ENCODE data around the gene ATP5PD.
"Not testable (repeated sequence)": the region's sequence is repeated elsewhere in the genome, so short reads cannot be mapped to it uniquely, and the experiment has no call there.

ATP5PD gene

GRCh38 chr17:75077072-75077495 is 30.3 kb upstream of the ATP5PD start:
- no peak for DNase-seq

GRCh38 chr17:75075597-75076336 is 29.0 kb upstream of the ATP5PD start:
- DNase-seq: no peak

- DNase-seq: no peak
Measured at GRCh38 chr17:75074532-75074931, 27.8 kb upstream of the ATP5PD start.

DNA sequence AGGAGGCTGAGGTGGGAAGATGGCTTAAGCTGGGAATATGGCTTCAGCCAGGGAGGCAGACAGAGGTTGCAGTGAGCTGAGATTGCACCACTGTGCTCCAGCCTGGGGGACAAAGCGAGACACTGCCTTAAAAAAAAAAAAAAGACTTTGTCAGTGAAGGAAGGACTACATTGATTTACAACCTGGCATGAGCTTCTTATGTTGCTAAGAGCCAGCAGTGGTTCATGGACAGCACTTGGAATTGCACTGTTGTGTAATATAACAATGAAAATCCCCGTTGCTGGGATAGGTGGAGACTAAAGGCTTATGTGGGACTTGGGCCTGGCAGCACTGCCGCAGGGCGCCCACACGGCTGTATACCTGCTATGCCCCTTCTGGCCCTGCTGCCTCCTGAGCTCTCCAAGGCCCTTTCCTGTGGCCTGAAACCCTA is 26.9 kb upstream of the ATP5PD start:
- no peak for DNase-seq

- DNase-seq: not testable (repeated sequence)
Measured at GRCh38 chr17:75072909-75073308, 26.1 kb upstream of the ATP5PD start.

GRCh38 chr17:75071478-75072271 is 24.9 kb upstream of the ATP5PD start:
- not testable (repeated sequence) for DNase-seq

DNA sequence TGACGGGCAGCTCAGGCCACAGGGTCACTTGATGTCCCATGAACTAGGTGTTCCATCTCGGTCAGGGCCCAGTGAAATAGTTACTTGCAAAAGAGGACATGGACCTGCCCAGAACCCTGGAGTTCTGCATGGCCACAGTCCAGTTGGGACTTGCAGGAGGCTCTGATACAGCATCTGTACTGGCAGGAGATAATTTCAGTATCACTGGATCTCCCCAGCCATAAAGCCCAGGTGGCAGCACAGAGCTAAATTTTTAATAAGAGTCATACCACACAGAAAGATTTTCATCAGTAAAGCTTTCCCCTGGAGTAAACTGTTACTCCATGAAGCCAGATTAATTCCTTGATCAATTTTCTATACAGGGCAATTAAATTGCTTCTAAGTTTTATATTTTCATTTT is 23.0 kb upstream of the ATP5PD start:
- DNase-seq: no peak

DNA sequence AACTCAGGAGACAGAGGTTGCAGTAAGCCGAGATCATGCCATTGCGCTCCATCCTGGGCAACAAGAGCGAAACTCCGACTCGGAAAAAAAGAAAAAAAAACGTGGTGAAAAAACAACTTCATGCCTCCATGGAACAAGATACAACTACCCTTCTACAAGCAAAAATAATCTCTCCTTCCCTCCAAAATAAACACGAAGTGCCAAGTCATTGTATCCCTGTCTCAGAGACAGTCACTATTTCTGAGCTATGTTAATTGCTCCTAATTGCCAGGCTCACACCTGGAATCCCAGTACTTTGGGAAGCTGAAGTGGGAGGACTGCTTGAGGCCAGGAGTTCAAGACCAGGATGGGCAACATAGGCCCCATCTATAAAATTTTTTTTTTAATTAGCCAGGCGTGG is 22.0 kb upstream of the ATP5PD start:
- no peak for DNase-seq

DNA sequence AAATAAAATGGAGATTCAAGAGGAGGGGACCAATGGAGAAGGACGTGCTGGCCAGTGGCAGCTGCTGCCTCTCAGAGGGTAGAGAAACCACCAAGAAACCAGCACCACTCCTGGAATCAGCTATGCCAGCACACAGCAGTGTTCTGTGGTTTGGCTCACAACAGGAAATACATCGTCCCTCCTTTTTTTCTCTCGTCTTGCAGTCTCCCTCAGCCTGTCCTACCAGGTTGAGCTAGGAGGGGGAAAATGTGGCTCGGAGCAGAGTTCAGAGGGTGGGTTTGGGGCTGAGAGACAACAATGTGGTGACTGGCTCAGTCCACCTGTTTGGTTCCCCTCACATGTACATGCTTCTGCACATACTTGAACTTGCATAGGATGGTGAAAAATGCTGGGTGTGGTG is 21.1 kb upstream of the ATP5PD start:
- peak; percentile 25 for DNase-seq

DNA sequence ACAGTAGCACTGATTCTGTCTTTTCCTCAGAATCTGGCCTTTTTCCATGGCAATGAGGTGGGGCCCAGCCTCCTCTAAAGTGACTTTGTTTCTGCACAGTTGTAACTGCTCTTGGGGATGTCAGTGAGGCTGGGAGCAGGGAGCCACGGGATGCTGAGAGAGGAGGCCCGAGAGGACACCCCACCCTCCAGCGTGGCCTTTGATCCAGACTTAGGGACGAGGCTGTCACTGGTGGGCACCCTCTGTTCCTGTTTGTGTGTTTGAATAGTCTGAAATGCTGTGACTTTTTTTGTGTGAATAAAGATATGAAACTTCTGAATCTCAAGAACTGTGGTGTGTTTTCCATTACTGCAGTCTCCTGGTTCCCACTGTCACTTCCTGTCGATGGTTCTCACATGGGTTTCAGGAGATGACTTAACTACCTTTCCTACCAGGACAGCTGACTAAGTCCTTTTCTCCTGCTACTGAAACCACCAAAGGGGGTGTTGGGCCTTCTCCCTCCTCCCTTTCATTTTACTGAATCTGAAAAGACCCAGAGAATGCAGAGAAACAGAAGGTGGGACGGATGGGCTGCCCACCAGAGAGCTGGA is 18.9 kb upstream of the ATP5PD start:
- no peak for DNase-seq

DNA sequence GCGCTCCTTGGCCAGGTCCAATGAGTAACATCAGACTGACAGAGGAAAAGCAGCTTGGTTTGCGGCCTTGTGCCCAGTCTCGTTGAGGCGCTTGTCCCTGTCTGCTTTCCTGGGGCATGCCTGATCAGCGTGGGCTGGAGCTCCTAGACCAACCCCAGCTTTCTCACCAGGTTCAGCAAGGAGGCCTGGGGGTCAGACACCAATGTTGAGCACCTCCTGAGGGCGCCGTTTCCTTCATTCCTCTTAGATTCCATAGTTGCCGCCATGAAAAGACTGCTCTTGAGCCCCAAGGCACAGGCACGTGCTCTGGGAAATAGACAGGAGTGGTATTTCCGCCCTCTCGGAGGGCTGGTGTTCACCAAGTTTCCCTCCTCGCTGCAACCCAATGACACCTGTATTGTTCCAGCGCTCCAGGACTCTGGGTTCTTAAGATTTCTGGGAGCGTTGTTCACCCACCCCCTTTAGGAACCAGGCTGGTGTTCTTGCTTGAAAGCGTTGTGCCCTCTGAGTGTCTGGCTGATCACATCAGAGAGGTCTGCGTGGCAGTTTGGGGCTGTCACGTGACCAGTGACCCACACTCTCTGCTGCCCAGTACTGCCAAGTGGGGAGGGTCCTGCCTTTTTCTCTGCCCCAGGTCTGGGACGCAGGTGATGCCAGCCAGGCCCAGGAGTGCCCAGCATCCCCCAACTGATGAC is 18.2 kb upstream of the ATP5PD start:
- DNase-seq: no peak

DNA sequence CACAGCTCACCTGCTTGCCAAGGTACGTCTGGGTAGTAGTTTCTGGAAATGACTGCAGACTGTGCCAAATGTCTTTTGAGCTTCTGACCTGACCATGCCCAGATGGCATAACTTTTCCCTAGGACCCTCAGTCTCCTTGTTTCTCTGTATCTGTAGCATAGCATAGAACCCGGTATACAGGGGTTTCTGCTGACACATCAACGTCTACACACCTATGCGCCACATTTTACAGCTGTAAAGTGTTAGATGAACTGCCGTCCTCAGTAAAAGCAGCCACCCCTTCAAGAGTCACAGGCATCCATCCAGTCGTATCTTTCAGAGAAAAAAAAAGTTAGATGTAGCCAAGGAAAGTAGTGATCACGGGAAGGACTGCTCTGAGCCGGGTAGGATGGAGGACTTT is 17.7 kb upstream of the ATP5PD start:
- no peak for DNase-seq

DNA sequence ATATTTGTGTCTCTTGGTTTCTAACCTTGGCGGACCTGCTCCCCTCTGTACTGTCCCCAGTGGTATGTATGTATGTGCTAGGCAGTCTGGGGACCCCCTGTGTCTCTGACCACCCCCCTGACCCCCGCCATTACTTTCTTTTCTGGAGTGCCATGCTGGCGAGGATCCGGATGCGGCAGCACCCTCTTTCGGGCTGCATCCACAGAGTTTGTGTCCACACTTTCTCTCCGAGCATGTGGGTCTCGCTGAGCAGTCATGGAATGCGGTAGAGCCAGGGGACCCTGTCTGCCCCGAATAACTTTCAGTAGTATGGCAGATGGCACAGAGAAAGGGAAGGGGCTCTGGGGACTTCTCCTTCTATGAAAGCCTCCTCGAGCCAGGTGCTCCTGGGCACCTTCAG is 17.3 kb upstream of the ATP5PD start:
- no peak for DNase-seq

DNA sequence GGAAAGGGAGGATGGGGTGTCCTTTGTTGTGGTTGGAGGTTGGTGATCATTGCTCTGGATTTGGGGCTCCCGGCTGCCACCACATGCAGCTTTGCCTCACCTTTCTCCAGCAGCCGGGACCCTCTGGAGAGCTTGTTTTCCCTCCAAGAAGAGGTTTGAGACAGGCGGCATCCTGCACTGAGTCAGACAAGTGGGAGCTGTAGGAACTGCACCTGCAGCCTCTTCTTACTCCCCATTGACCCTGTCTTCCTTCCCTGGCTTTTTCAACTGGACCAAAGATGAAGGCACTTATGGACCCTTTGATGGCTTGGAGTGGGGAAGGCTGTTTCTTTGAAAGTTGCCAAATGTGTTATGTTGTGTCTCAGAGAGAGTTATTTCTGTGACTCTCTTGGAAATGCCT is 16.9 kb upstream of the ATP5PD start:
- no peak for DNase-seq

DNA sequence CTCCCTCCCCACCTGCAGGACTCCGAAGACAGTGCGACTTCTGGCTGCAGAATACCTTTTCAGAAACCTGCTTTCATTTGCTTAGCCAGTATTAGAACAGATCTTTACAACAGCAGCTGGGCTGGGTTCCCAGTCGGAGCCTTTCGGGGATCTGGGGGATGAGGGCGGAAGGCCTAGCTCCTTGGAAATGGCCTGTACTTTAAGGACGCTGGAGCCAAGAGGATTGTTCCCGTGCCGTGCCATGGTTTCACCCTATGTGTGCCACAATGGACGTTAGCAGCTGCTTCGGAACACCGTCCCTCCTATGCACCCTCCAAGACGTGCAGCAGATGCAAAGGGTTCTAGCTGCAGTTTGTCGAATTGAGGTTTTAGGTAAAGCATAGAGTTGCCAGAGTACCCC is 16.4 kb upstream of the ATP5PD start:
- DNase-seq: no peak

- no peak for DNase-seq
Measured at GRCh38 chr17:75061618-75062017, 14.8 kb upstream of the ATP5PD start.

DNA sequence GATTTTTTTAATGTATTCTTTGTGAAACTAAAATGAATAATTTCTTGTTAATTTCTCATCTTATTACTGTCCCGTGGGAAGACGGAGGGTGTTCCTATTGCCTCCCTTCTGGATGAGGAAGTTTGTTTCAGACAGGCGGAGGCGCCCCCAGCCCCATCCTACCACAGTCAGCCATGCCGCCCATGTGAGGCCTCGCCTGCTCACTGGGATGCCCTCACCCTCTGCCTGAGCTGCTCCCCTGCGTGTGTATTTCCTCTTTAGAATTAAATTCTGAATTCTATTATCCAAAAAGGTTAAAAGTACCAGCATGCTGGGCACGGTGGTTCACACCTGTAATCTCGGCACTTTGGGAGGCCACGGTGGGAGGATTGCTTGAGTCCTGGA is 14.3 kb upstream of the ATP5PD start:
- DNase-seq: no peak

DNA sequence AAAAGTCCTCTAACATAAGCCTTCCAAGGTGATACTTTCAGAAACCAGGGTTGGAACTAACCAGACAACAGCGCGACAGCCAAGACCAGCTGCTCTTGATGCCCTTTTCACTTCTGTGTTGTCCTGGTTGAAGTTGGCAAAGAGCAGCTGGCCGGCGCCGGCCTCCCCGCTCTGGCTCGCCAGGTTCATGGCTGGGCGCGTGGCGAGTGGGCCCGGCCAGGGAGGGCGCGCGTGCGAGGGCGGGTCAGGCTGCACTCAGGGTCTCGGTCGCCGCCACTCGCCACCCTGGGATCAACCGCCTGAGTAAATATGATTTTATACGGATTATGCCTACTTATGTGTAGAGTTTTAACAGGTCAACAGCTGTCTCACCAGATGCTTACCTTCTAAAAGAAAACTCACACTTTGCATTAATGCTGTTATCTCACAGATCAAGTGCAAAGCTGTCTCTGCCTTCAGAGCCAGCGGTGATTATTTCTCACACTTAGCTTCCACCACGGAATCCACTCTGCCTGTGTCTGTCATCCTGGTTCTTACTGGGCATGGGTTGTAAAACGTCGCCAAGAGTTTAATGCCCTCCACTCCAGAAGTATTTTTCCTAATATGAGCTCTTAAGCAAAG is 13.8 kb upstream of the ATP5PD start:
- no peak for DNase-seq

GRCh38 chr17:75059369-75060345 is 12.9 kb upstream of the ATP5PD start:
- no peak for DNase-seq

DNA sequence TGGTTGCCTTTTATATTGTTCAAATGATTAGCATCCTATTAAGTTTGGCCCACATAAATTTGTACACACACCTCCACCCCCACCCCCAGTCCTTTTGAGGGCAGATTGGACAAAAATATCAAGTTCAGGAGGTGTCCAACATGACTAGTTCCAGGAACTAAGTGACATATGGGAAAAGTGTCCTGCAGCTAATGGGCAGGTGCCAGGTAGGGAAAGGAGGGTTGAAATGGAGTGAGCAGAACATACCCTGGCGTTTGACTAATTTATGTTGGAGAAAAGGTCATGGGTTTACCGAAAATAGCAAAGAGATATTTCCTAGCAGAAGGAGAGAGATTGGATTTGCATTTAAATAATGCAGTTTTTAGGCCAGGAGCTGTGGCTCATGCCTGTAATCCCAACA is 5.2 kb upstream of the ATP5PD start:
- no peak for DNase-seq

- no peak for DNase-seq
Measured at GRCh38 chr17:75049706-75050105, 2.9 kb upstream of the ATP5PD start.

DNA sequence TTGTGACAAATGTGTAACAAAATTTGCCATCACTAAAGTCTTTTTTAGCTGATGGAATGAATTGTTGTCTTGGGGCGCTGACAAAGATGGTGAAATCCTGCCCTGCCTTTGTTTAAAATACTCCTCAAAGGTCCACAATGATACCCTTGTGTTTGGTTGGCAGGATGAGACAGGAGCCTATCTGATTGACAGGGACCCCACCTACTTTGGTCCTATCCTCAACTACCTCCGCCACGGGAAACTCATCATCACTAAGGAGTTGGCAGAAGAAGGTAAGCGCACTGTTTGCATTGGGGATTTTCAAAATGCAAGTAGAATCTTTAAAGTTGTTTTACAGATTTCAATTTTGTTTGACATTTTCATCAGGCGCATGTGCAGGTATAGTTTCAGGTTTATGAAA is 2.3 kb upstream of the ATP5PD start:
- no peak for DNase-seq
